Endothelial cell of umbilical vein (primary cell): Measurements from ENCODE around the gene CYP19A1.
A peak's percentile ranks its signal among the peaks of the same experiment; 100 is the strongest.

ENCODE experiments used
- EZH2 ChIP-seq: IDR thresholded peaks from 2 replicates; pipeline ENCODE4 v1.6.1; 2012; ENCODE audit warnings: borderline replicate concordance, low read depth, mild to moderate bottlenecking, moderate library complexity, low read length, inconsistent platforms; ENCODE audit not compliant: severe bottlenecking
- GATA2 ChIP-seq: IDR thresholded peaks from 2 replicates; pipeline ENCODE4 v1.7.0; 2011; ENCODE audit warnings: low read depth, mild to moderate bottlenecking, moderate library complexity, mixed read lengths, low read length; ENCODE audit not compliant: insufficient read length, insufficient read depth
- POLR2A ChIP-seq: IDR thresholded peaks from 2 replicates; pipeline ENCODE4 v1.6.1; 2012; ENCODE audit warnings: low read depth, mild to moderate bottlenecking, control low read depth, low read length
- POLR2AphosphoS5 ChIP-seq: IDR thresholded peaks from 2 replicates; pipeline ENCODE4 v1.6.1; 2012; ENCODE audit warnings: low read depth, mild to moderate bottlenecking, control low read depth, low read length, moderate library complexity; ENCODE audit not compliant: insufficient read depth
- TF ChIP-seq, protein P1 (sequence below), 2 donors: IDR thresholded peaks; 1 replicate in 1 of 2; 2 replicates in 1 of 2; pipeline ENCODE4 v1.5.1; 2011; ENCODE audit warnings: low read length in 2 of 2, mild to moderate bottlenecking in 2 of 2, moderate library complexity in 2 of 2, control low read depth in 1 of 2, inconsistent platforms in 1 of 2, low read depth in 1 of 2; ENCODE audit not compliant: insufficient read depth in 1 of 2; ENCODE audit errors: extremely low read depth in 1 of 2

DNA sequence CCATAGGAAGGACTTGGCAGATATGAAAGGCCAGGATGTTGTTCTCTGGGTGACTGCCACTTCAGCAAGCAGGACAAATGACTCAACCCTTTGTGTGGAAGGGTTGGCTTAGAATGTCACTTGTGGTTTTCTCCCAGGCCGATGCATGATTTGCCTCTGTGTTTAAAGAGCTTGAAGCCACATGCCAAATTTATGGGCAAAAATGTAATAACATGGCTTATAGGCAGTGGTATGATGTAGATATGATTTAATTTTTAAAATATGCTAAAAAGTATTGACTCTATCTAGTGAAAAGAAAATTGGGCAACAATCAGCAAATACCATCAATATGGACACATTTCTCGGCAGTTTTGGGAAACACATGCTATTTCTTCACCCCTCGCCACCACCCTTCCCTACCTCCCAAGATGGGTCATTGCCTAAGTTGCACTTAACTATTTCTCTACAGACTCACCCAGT, 114.6 kb downstream of the CYP19A1 start:
- TF ChIP-seq, protein P1, sequence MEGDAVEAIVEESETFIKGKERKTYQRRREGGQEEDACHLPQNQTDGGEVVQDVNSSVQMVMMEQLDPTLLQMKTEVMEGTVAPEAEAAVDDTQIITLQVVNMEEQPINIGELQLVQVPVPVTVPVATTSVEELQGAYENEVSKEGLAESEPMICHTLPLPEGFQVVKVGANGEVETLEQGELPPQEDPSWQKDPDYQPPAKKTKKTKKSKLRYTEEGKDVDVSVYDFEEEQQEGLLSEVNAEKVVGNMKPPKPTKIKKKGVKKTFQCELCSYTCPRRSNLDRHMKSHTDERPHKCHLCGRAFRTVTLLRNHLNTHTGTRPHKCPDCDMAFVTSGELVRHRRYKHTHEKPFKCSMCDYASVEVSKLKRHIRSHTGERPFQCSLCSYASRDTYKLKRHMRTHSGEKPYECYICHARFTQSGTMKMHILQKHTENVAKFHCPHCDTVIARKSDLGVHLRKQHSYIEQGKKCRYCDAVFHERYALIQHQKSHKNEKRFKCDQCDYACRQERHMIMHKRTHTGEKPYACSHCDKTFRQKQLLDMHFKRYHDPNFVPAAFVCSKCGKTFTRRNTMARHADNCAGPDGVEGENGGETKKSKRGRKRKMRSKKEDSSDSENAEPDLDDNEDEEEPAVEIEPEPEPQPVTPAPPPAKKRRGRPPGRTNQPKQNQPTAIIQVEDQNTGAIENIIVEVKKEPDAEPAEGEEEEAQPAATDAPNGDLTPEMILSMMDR (IDR thresholded peaks at IDR 0.05; ENCODE audit: extremely low read depth in 1 of 2, insufficient read depth in 1 of 2, low read depth in 1 of 2, low read length in 2 of 2) = no peak
- TF ChIP-seq POLR2AphosphoS5 (no peak), GATA2 (peak; percentile 39), POLR2A (no peak), EZH2 (no peak)
